HG03521 (cell line): ENCODE data around the gene HOXC11.

Experiments used
- ATAC-seq: cut with Tn5 transposase; IDR thresholded peaks from one replicate; pipeline ENCODE4 v1.9.1; 2021; ENCODE audit warnings: mild to moderate bottlenecking, moderate library complexity; ENCODE audit not compliant: unreplicated experiment

The HOXC11 gene

GRCh38 chr12:53973236-53974042 lies 513 bp downstream of the HOXC11 start:
- ATAC-seq = no peak

- no peak for ATAC-seq
Observed at GRCh38 chr12:53974084-53975063, 1.4 kb downstream of the HOXC11 start, which contains the start of gene HOTAIR. Gene HOTAIR (minus strand): TSS chr12:53974954.

GRCh38 chr12:53975064-53975471 lies 2.1 kb downstream of the HOXC11 start:
- no peak for ATAC-seq

GRCh38 chr12:53975479-53976152 lies 2.7 kb downstream of the HOXC11 start:
- no peak for ATAC-seq

- ATAC-seq = no peak
Observed at GRCh38 chr12:53976172-53976822, 3.4 kb downstream of the HOXC11 start.

GRCh38 chr12:53976823-53977595 lies 4.1 kb downstream of the HOXC11 start:
- ATAC-seq = no peak

GRCh38 chr12:53977596-53978445 lies 4.9 kb downstream of the HOXC11 start:
- ATAC-seq = no peak

GRCh38 chr12:53978477-53979356 lies 5.8 kb downstream of the HOXC11 start:
- ATAC-seq = no peak

GRCh38 chr12:53980104-53980801 lies 7.3 kb downstream of the HOXC11 start:
- ATAC-seq = no peak

GRCh38 chr12:53980802-53981496 lies 8.0 kb downstream of the HOXC11 start:
- ATAC-seq = no peak

GRCh38 chr12:53981634-53982565 lies 9.0 kb downstream of the HOXC11 start:
- ATAC-seq = no peak

GRCh38 chr12:53982648-53983567 lies 10.0 kb downstream of the HOXC11 start:
- no peak for ATAC-seq

- ATAC-seq = no peak
Observed at GRCh38 chr12:53983568-53983949, 10.6 kb downstream of the HOXC11 start.

GRCh38 chr12:53983950-53984572 lies 11.1 kb downstream of the HOXC11 start:
- ATAC-seq = no peak
